Measurements from ENCODE around the gene ADRA1B.

The ADRA1B gene

GRCh38 chr5:159915904-159916840, at the start of gene ADRA1B:
Gene ADRA1B (plus strand): TSS chr5:159916482. CDS start chr5:159916906, 424 bp downstream.
- no peak for DNase-seq (ENCODE audit: extremely low read depth, low read depth)
- peak within 1 kb of the TSS; percentile 27 for H3K4me3 ChIP-seq (replicated peaks; ENCODE audit: low read depth, low read length)

GRCh38 chr5:159873680-159874079, 42.6 kb upstream of the ADRA1B start:
- H3K4me3 ChIP-seq (replicated peaks; ENCODE audit: low read depth, low read length): no peak overlapping the region
- DNase-seq (ENCODE audit: extremely low read depth, low read depth): no peak

More at GRCh38 chr5:159915904-159916840, at the start of gene ADRA1B:
- TF ChIP-seq CTCF (IDR thresholded peaks at IDR 0.05; ENCODE audit: low read depth, low read length, missing control alignments): peak; percentile 36

GRCh38 chr5:159874263-159874662, 42.0 kb upstream of the ADRA1B start:
- no peak for DNase-seq (ENCODE audit: extremely low read depth, low read depth)
- no peak for TF ChIP-seq CTCF (IDR thresholded peaks at IDR 0.05; ENCODE audit: low read depth, low read length, missing control alignments)
- H3K4me3 ChIP-seq (replicated peaks; ENCODE audit: low read depth, low read length): no peak overlapping the region

More at GRCh38 chr5:159873680-159874079, 42.6 kb upstream of the ADRA1B start:
- no peak for TF ChIP-seq CTCF (IDR thresholded peaks at IDR 0.05; ENCODE audit: low read depth, low read length, missing control alignments)

- no peak for DNase-seq (ENCODE audit: extremely low read depth, low read depth)
- no peak for TF ChIP-seq CTCF (IDR thresholded peaks at IDR 0.05; ENCODE audit: low read depth, low read length, missing control alignments)
- H3K4me3 ChIP-seq (replicated peaks; ENCODE audit: low read depth, low read length): no peak overlapping the region
Observed at GRCh38 chr5:159877016-159877415, 39.3 kb upstream of the ADRA1B start.

- TF ChIP-seq CTCF (IDR thresholded peaks at IDR 0.05; ENCODE audit: low read depth, low read length, missing control alignments): no peak
- no peak overlapping the region for H3K4me3 ChIP-seq (replicated peaks; ENCODE audit: low read depth, low read length)
- no peak for DNase-seq (ENCODE audit: extremely low read depth, low read depth)
Observed at GRCh38 chr5:159877894-159878448, 38.3 kb upstream of the ADRA1B start.

GRCh38 chr5:159878988-159879471, 37.3 kb upstream of the ADRA1B start:
- H3K4me3 ChIP-seq (replicated peaks; ENCODE audit: low read depth, low read length): no peak overlapping the region
- no peak for DNase-seq (ENCODE audit: extremely low read depth, low read depth)
- no peak for TF ChIP-seq CTCF (IDR thresholded peaks at IDR 0.05; ENCODE audit: low read depth, low read length, missing control alignments)

Measured in HFF-Myc (cell line).